GM12874 (cell line): ENCODE results near the gene SGPP2.

Experiments
- CTCF ChIP-seq: IDR thresholded peaks from 2 replicates; pipeline ENCODE4 v1.5.1; 2011; ENCODE audit warnings: low read depth, mild to moderate bottlenecking, control low read depth, low read length, moderate library complexity; ENCODE audit not compliant: insufficient read depth

The SGPP2 gene

GRCh38 chr2:222538535-222538934 is 114.2 kb downstream of the SGPP2 start:
- TF ChIP-seq CTCF: no peak

GRCh38 chr2:222544661-222545060 is 120.3 kb downstream of the SGPP2 start:
- TF ChIP-seq CTCF: no peak

- TF ChIP-seq CTCF: no peak
Measured at GRCh38 chr2:222545823-222546795, 121.8 kb downstream of the SGPP2 start.

- TF ChIP-seq CTCF: no peak
Measured at GRCh38 chr2:222547083-222547482, 122.7 kb downstream of the SGPP2 start.

- TF ChIP-seq CTCF: no peak
Measured at GRCh38 chr2:222548992-222549391, 124.6 kb downstream of the SGPP2 start.

GRCh38 chr2:222554517-222554916 is 130.2 kb downstream of the SGPP2 start:
- TF ChIP-seq CTCF: no peak

GRCh38 chr2:222561151-222561550 is 136.8 kb downstream of the SGPP2 start:
- TF ChIP-seq CTCF: no peak
